SHP77 (cell line): ENCODE data around the gene CMTM2.
"Not testable (repeated sequence)": the region's sequence is repeated elsewhere in the genome, so short reads cannot be mapped to it uniquely, and the experiment has no call there.

Experiments
- DNase-seq, 2 experiments: peaks; one replicate each; lab custom pipeline; 2025; lab: John Stamatoyannopoulos, UW

CMTM2 gene

GRCh38 chr16:66608241-66609138 is 29.2 kb downstream of the CMTM2 start:
- peak; percentile 61 to 64 for DNase-seq

DNA sequence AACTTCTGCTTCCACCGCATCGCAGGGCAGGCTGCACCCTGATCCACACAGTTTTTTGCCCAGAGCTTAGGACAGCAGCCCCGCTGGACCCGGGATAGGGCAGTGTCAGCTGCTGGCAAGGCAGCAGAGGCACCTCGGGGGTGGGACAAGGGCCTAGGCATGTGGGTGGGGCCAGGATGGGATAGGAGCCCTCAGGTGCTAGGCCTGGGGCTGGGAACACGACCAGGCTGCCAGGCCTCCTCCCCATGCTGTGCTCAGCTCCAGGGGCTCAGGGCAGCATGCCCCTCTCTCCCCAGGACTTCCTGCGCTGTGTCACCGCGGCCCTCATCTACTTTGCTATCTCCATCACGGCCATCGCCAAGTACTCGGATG is 29.9 kb downstream of the CMTM2 start:
- DNase-seq = no peak

DNA sequence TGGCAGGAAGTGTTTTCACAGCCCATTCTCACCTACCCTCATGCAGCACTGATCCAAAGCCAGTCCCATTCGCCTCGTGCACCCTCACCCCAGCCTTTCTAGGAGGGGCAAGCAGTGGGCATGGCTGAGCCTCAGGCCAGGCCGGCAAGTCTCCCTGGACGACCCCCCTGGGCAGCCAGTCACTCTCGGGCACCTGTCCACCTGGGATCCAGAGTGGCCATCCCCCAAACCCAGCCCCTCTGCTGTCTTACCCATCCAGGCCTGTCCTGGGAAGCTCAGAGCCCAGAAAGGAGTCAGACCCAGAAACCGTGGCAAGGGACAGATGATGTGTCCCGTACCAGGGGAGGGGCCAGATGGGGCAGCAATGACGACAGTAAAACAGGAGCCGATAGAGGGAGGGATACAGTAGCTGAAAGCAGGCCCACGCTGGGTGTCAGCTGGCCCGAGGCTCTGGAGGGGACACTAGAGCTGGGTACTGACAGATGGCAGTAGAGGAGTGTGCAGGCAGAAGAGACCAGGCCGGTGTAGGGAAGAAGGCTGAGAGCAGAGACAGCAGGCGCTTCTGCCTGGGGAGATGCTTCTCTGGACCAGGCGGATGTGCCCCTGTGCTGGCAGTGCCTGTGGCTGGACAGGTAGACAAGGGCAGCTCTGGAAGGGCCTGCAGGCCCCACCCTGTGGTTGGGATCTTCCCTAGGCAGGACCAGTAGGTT is 31.0 kb downstream of the CMTM2 start:
- no peak for DNase-seq

GRCh38 chr16:66611911-66612310 is 32.6 kb downstream of the CMTM2 start:
- not testable (repeated sequence) for DNase-seq

DNA sequence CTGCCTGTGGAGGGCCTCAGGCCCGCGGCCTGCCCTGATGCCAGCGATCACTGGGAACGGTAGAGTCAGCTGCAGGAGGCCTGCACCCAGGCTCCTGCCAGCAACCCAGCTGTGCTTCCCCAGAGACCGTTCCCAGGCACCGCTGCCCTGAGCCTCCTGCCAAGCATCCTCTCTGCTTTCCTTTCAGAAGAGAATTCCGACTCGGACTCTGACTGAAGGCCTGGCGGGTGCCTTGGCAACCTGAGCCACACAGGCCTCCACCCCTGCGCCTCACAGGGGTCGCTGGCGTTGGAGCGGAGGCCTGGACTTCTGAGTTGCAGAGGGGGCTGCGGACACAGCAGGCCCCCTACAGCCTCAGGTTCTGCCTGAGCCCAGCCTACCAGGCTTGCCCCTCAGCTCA is 33.2 kb downstream of the CMTM2 start:
- no peak for DNase-seq

DNA sequence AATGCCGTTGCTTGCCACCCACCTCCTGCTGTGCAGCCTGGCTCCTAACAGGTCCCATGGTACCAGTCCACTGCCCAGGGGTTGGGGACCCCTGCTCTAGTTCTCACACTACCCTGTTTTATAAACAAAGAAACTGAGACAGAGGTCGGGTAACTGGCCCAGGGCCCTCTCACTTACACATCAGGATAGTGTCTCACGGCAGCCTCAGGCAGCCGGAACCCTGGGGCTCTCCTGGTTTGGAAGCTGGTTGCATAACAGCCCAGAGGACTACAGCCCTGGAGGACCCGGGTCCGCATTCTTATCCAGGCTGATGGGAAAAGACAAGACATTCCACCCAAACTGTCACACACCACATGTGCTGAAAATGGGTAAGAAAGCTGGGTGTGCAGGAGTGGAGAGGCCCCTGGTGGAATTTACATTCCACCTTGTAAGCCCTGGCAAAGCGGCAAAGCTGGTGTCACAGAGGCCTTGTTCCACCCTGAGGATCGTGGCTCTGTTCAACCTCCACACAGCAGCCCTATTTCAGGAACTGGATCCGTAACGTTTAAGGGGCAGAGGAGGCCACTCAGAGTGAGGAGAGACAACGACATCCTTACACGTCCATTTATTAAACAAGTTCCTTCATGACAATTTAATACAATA is 35.0 kb downstream of the CMTM2 start:
- no peak for DNase-seq

DNA sequence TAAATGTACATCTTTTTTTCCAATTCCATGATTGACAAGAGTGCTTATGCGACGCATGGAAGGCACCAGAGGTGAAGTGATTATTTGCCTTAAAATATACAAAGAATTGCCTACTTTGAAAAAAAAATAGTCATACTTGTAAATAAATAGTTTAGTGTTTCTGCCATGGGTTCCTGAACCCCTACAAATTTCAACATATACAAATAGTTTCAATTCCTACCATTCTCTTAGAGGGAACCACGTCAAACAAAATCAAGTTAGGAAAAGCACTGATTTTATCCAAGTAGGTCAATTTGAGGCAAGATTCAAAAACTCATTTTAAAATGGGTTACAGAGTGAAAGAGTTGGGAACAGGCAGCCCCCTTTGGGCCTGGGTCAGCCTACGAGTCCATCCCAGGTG is 36.9 kb downstream of the CMTM2 start:
- DNase-seq = no peak

DNA sequence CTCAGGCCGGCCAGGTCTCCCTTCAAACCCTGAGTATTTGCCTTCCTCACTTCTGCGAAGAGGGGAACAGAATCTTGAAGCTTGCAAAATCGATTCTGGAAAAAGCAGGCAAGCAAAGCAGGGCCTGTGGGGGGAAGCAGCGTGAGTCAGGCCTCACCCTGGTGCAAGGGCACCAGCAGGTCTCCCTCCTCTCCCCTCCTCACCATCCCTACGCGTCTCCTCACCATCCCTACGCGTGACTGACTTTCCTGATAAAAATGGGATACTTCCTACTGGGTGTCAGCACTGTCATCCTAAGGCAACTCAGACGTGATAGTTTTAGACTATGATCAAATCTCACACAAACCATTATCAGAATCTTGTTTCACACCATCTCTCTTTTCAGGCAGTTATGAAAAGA is 37.3 kb downstream of the CMTM2 start:
- no peak for DNase-seq

DNA sequence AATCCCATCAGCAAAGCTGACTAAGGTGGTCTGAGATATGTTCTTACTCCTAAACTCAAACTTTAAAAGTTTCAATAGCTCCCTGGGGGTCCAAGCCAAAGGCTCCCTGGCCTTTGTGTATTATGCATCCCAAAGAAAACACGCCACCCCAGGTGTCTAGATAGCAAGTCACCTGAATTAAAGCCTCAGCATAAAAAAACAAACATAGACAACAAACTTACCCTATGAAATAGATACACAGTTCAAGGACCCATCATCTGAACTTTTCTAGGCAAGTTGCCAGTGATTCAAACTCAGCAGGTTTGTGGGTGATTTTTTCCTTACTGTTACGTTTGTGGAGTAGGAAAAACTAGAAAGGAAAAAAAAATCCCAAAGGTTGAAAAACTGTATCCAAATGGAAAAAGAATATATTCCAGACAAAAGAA is 37.8 kb downstream of the CMTM2 start:
- DNase-seq = no peak

- DNase-seq = no peak
These were observed 38.5 kb downstream of the CMTM2 start for GRCh38 chr16:66617728-66618127.

- DNase-seq = no peak
These were observed 39.5 kb downstream of the CMTM2 start for GRCh38 chr16:66618588-66619375.

DNA sequence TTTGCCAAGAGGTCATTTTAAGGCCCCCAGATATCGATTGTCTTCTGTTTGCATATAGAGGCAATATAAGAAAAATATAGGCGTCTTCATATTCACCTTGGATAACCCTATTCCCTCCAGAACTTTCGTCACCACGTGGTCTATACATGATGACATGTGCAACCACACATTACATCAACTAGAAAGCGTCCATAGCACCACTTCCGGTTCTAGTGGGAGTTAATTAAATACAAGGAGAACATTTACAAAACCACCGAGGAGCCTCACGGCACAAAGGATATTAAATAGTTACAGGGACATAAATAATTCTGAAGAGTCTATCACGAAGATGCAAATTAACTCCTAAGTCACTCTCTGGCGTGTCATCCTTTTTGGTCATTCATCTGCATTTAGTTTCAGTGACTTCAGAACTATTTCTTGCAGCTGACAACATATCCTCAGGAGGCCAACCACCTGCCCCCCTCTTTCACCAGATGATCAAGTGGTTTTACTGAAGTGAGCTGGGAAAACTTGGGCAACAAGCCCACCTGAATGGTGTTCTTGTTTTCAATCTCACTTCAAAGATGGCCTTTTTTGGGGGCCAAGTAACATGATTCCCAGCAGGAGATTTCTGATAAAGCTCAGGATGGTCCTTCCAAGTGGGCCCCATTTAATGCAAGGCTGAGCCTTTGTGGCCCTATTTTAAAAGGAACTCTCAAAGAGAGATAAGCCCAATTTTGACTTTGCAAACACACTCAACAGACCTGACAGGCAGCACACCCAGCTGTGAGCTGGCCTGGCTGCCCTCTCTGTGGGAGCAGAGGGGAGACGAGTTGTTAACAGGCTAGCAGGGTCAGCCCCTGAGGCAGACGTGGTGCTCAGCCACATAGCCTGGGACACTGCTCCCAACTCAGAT is 40.5 kb downstream of the CMTM2 start:
- no peak for DNase-seq

DNA sequence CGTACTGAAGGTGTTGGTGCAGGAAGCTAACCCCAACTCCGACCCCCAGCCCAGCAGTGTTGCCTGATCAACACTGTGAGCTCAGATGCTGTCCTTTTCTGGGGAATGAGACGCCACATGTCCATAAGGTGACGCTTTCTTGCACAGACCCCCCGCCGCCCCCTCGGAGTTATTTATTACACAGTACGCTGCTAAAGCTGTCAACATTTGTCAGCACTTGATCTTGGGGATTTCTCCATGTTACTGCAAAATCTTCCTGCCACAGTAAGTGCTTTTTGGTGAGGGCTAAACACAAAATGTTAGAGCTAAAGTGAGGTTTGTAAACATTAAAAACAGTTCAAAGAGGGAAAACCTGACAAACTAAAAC is 41.1 kb downstream of the CMTM2 start:
- DNase-seq = no peak

GRCh38 chr16:66621973-66622372 is 42.7 kb downstream of the CMTM2 start:
- no peak for DNase-seq

DNA sequence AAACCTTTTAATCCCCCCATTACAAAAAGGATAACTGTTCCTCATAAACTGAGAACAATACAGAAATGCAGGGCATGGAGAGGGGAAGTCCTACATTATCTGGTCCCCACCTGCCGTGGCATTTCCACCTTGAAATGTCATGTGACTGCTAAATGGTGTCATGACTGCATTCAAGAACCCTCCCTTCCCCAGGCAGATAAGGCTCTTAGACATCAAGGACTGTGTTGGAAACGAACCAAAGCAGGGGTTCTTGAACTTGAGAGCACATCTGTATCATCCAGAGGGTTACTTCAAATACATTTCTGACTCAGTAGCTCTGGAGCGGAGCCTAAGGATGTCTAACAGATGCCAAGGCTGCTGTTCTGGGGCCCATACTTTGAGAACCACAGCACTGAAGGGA is 43.6 kb downstream of the CMTM2 start:
- no peak for DNase-seq

- no peak for DNase-seq
These were observed 44.5 kb downstream of the CMTM2 start for GRCh38 chr16:66623755-66624154.

- DNase-seq = not testable (repeated sequence)
These were observed 48.5 kb downstream of the CMTM2 start for GRCh38 chr16:66627611-66628378.

DNA sequence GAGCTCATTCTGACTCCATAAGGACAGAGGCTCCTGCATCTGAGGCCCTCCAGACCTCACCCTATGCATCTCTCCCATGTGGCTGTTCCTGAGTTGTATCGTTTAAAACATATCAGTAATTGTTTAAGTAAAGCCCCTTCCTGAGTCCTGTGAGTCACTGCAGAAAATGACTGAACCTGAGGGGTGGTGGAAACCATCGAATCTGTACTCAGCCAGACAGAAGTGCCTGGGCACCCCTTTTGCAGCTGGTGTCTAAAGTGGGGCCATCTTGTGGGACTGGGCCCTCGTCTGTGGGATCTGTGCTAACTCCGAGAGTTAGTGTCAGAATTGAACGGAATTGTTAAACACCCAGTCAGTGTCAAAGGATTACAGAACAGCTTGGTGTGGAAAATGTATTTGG is 50.6 kb downstream of the CMTM2 start:
- DNase-seq = no peak

GRCh38 chr16:66630561-66631260 is 51.4 kb downstream of the CMTM2 start:
- DNase-seq = not testable (repeated sequence)

DNA sequence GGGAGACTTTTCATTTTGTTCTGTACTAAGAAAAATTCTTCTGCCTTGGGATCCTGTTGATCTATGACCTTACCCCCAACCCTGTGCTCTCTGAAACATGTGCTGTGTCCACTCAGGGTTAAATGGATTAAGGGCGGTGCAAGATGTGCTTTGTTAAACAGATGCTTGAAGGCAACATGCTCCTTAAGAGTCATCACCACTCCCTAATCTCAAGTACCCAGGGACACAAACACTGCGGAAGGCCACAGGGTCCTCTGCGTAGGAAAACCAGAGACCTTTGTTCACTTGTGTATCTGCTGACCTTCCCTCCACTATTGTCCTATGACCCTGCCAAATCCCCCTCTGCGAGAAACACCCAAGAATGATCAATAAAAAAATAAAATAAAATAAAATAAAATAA is 52.3 kb downstream of the CMTM2 start:
- not testable (repeated sequence) for DNase-seq
